Stimulated activated CD4-positive, alpha-beta T cell treated with anti-CD3 and anti-CD28 coated beads, TNF-alpha, amount 100 ng/mL, for 1 hour (primary cell): ENCODE results near the gene ERH.
"Not testable (repeated sequence)": the region's sequence is repeated elsewhere in the genome, so short reads cannot be mapped to it uniquely, and the experiment has no call there.

Experiments
- DNase-seq, 3 donors: peaks; one replicate each; pipeline ENCODE4 v3.0.0-alpha.2; 2020; ENCODE audit warnings: low read depth in 3 of 3, low spot score in 1 of 3

Gene ERH

GRCh38 chr14:69398053-69398817 lies at the start of gene ERH, which contains the start of gene SLC39A9:
TSS of gene ERH (minus strand) at chr14:69398299. CDS start at chr14:69398233, 66 bp downstream.
TSS of gene SLC39A9 (plus strand) at chr14:69398692. CDS start at chr14:69399370, 678 bp downstream.
- DNase-seq: peak; percentile 78 to 84 (median 82)

GRCh38 chr14:69443296-69443805 lies 45.3 kb upstream of the ERH start:
- no peak for DNase-seq

- no peak for DNase-seq
Measured at GRCh38 chr14:69441948-69442347, 43.8 kb upstream of the ERH start.

GRCh38 chr14:69439521-69440270 lies 41.6 kb upstream of the ERH start:
- no peak for DNase-seq

- DNase-seq: no peak
Measured at GRCh38 chr14:69432364-69432763, 34.3 kb upstream of the ERH start.

GRCh38 chr14:69430306-69430939 lies 32.3 kb upstream of the ERH start:
- DNase-seq: no peak

- no peak for DNase-seq
Measured at GRCh38 chr14:69429643-69430042, 31.5 kb upstream of the ERH start.

GRCh38 chr14:69428289-69428998 lies 30.3 kb upstream of the ERH start:
- DNase-seq: no peak

- DNase-seq: no peak
Measured at GRCh38 chr14:69427596-69427995, 29.5 kb upstream of the ERH start.

GRCh38 chr14:69424149-69424923 lies 26.2 kb upstream of the ERH start:
- DNase-seq: no peak

GRCh38 chr14:69423279-69423678 lies 25.2 kb upstream of the ERH start:
- no peak for DNase-seq

GRCh38 chr14:69416087-69416486 lies 18.0 kb upstream of the ERH start:
- DNase-seq: not testable (repeated sequence)

GRCh38 chr14:69413483-69413882 lies 15.4 kb upstream of the ERH start:
- DNase-seq: no peak

- DNase-seq: no peak
Measured at GRCh38 chr14:69408331-69408960, 10.3 kb upstream of the ERH start.

GRCh38 chr14:69405762-69406161 lies 7.7 kb upstream of the ERH start:
- no peak for DNase-seq

GRCh38 chr14:69404883-69405282 lies 6.8 kb upstream of the ERH start:
- DNase-seq: no peak

- DNase-seq: no peak
Measured at GRCh38 chr14:69404478-69404877, 6.4 kb upstream of the ERH start.

GRCh38 chr14:69401841-69402240 lies 3.7 kb upstream of the ERH start:
- DNase-seq: no peak

GRCh38 chr14:69400154-69400553 lies 2.1 kb upstream of the ERH start:
- DNase-seq: no peak

- DNase-seq: no peak
Measured at GRCh38 chr14:69399750-69400149, 1.7 kb upstream of the ERH start.
